H1 (cell line): ENCODE measurements around the gene MFAP4. TPM values are rescaled to one million over a fixed set of nuclear protein-coding genes. Genes with fewer than 3 reads are reported as not detected.

Experiments used
- CTCF ChIA-PET: fragments of 300-600 bp; sonication (Branson Sonifier 250); formaldehyde crosslinking; loops from one replicate; lab custom pipeline; 2021; ENCODE audit not compliant: partially characterized antibody; lab: Charles Lee
- POLR2A ChIA-PET: fragments of 300-600 bp; sonication (Branson Sonifier 250); formaldehyde crosslinking; loops from one replicate; lab custom pipeline; 2021; ENCODE audit warnings: inconsistent platforms; ENCODE audit not compliant: partially characterized antibody; lab: Charles Lee
- DNase-seq, 2 experiments: peaks; one replicate each; pipeline versions ENCODE4 v3.0.0 to v3.0.0-alpha.2; 2010 to 2022; ENCODE audit warnings: low spot score in 2 of 2, low read depth in 1 of 2, mixed read lengths in 1 of 2
- FAIRE-seq: peaks from 2 replicates; lab custom pipeline; 2011; peaks lifted over from hg19 to GRCh38; lab: Jason Lieb, UNC
- H2AFZ ChIP-seq: 2 replicates; pipeline ENCODE4 v1.8.1; 2012; ENCODE audit warnings: low read length, inconsistent platforms
- H2AK5ac ChIP-seq: 2 replicates; pipeline ENCODE4 v1.6.1; 2013; ENCODE audit warnings: low read depth, low read length
- H2BK120ac ChIP-seq: replicated peaks from 2 replicates; pipeline ENCODE3; 2013; ENCODE audit warnings: low read depth, low read length, inconsistent platforms
- H2BK12ac ChIP-seq: 2 replicates; pipeline ENCODE4 v1.6.1; 2013; ENCODE audit warnings: low read depth, low read length
- H2BK15ac ChIP-seq: 2 replicates; pipeline ENCODE4 v1.6.1; 2013; ENCODE audit warnings: low read length
- H2BK20ac ChIP-seq: 2 replicates; pipeline ENCODE4 v1.6.1; 2013; ENCODE audit warnings: low read length
- H2BK5ac ChIP-seq: 2 replicates; pipeline ENCODE4 v1.6.1; 2013; ENCODE audit warnings: low read depth, low read length
- H3K14ac ChIP-seq: 2 replicates; pipeline ENCODE4 v1.6.1; 2013; ENCODE audit warnings: inconsistent platforms; ENCODE audit not compliant: insufficient read length
- H3K18ac ChIP-seq: 2 replicates; pipeline ENCODE4 v1.6.1; 2013; ENCODE audit warnings: low read length; ENCODE audit errors: extremely low read depth
- H3K23ac ChIP-seq: 2 replicates; pipeline ENCODE4 v1.6.1; 2013; ENCODE audit warnings: inconsistent platforms; ENCODE audit not compliant: insufficient read length
- H3K23me2 ChIP-seq: 2 replicates; pipeline ENCODE4 v1.6.1; 2013; ENCODE audit warnings: low read depth, low read length
- H3K27ac ChIP-seq: 2 replicates; pipeline ENCODE4 v1.6.1; 2011; ENCODE audit warnings: low read depth, low read length, inconsistent platforms
- H3K27me3 ChIP-seq, 4 experiments: replicated peaks in 1 of 4; 1 replicate in 1 of 4; 2 replicates in 3 of 4; pipeline versions ENCODE4 v1.6.1 to v1.8.1; 2011 to 2013; ENCODE audit warnings: low read length in 3 of 4, mild to moderate bottlenecking in 3 of 4, inconsistent platforms in 2 of 4, mixed read lengths in 2 of 4, moderate library complexity in 1 of 4; ENCODE audit not compliant: control insufficient read depth in 3 of 4, insufficient read depth in 3 of 4; ENCODE audit errors: extremely low read depth in 1 of 4
- H3K36me3 ChIP-seq, 4 experiments: 2 replicates each; pipeline versions ENCODE4 v1.6.1 to v1.8.1; 2011 to 2013; ENCODE audit warnings: mild to moderate bottlenecking in 4 of 4, low read length in 3 of 4, moderate library complexity in 2 of 4, control low read depth in 1 of 4, inconsistent platforms in 1 of 4; ENCODE audit not compliant: insufficient read depth in 4 of 4, control insufficient read depth in 2 of 4
- H3K4ac ChIP-seq: replicated peaks from 2 replicates; pipeline ENCODE3; 2013; ENCODE audit warnings: low read length, low read depth, mixed read lengths, inconsistent platforms; ENCODE audit not compliant: insufficient read length
- H3K4me1 ChIP-seq, 4 experiments: replicated peaks in 1 of 4; 1 replicate in 1 of 4; 2 replicates in 3 of 4; pipeline versions ENCODE4 v1.6.1 to v1.8.1; 2011 to 2013; ENCODE audit warnings: low read length in 3 of 4, inconsistent platforms in 2 of 4, mixed read lengths in 1 of 4; ENCODE audit not compliant: insufficient read depth in 4 of 4, control insufficient read depth in 3 of 4
- H3K4me2 ChIP-seq, 2 experiments: 2 replicates each; pipeline versions ENCODE4 v1.6.1 to v1.8.1; 2011 to 2013; ENCODE audit warnings: low read depth in 2 of 2, low read length in 2 of 2, control low read depth in 1 of 2, inconsistent platforms in 1 of 2, mild to moderate bottlenecking in 1 of 2; ENCODE audit not compliant: insufficient read depth in 1 of 2
- H3K4me3 ChIP-seq, 4 experiments: fragments of 200-600, 300-600 bp in 1 of 4; sonication (generic), shearing (Covaris generic), sonication (Bioruptor Twin) in 1 of 4; 2 replicates each; pipeline versions ENCODE4 v1.5.1 to v1.8.1; 2011 to 2016; ENCODE audit warnings: low read length in 4 of 4, low read depth in 3 of 4, control low read depth in 2 of 4, inconsistent platforms in 2 of 4, mild to moderate bottlenecking in 2 of 4, mixed read lengths in 1 of 4, moderate library complexity in 1 of 4; ENCODE audit not compliant: insufficient read depth in 2 of 4; ENCODE audit errors: extremely low read depth in 1 of 4
- H3K56ac ChIP-seq: replicated peaks from 2 replicates; pipeline ENCODE3; 2013; ENCODE audit warnings: low read depth, mild to moderate bottlenecking, mixed read lengths, low read length, inconsistent platforms; ENCODE audit not compliant: insufficient read length
- H3K79me1 ChIP-seq: 2 replicates; pipeline ENCODE4 v1.6.1; 2013; ENCODE audit warnings: low read depth, low read length, control low read depth
- H3K79me2 ChIP-seq, 2 experiments: 2 replicates each; pipeline versions ENCODE4 v1.6.1 to v1.8.1; 2012 to 2013; ENCODE audit warnings: low read length in 2 of 2, mild to moderate bottlenecking in 2 of 2, inconsistent platforms in 1 of 2; ENCODE audit not compliant: insufficient read depth in 2 of 2, control insufficient read depth in 1 of 2
- H3K9ac ChIP-seq, 4 experiments: replicated peaks in 1 of 4; 1 replicate in 1 of 4; 2 replicates in 3 of 4; pipeline versions ENCODE4 v1.6.1 to v1.8.1; 2011 to 2013; ENCODE audit warnings: low read depth in 3 of 4, low read length in 3 of 4, control low read depth in 2 of 4, mild to moderate bottlenecking in 2 of 4, moderate library complexity in 2 of 4, inconsistent platforms in 1 of 4; ENCODE audit errors: extremely low read depth in 1 of 4
- H3K9me3 ChIP-seq, 2 experiments: 2 replicates each; pipeline versions ENCODE4 v1.6.1 to v1.8.1; 2012 to 2013; ENCODE audit warnings: mild to moderate bottlenecking in 2 of 2, moderate library complexity in 2 of 2, control low read depth in 1 of 2, inconsistent platforms in 1 of 2, low read depth in 1 of 2, low read length in 1 of 2, mixed read lengths in 1 of 2; ENCODE audit not compliant: insufficient read depth in 2 of 2
- H4K20me1 ChIP-seq, 2 experiments: replicated peaks in 1 of 2; 2 replicates each; pipeline versions ENCODE3 to v1.8.1; 2011 to 2013; ENCODE audit warnings: inconsistent platforms in 2 of 2, low read length in 2 of 2, mild to moderate bottlenecking in 1 of 2; ENCODE audit not compliant: insufficient read depth in 2 of 2, control insufficient read depth in 1 of 2
- H4K5ac ChIP-seq: 2 replicates; pipeline ENCODE4 v1.6.1; 2013; ENCODE audit warnings: low read length, low read depth, mixed read lengths, inconsistent platforms; ENCODE audit not compliant: insufficient read length
- H4K8ac ChIP-seq: 2 replicates; pipeline ENCODE4 v1.8.0; 2013; ENCODE audit warnings: mild to moderate bottlenecking, moderate library complexity, low read length, inconsistent platforms; ENCODE audit not compliant: insufficient read depth; ENCODE audit errors: extremely low read depth
- H4K91ac ChIP-seq: replicated peaks from 2 replicates; pipeline ENCODE3; 2013; ENCODE audit warnings: low read length, mixed read lengths, inconsistent platforms; ENCODE audit not compliant: insufficient read length
- CTCF ChIP-seq, 3 experiments: IDR thresholded peaks; 1 replicate in 2 of 3; 2 replicates in 1 of 3; pipeline versions ENCODE4 v1.5.1 to v1.6.1; 2011; ENCODE audit warnings: low read length in 3 of 3, mild to moderate bottlenecking in 3 of 3, inconsistent platforms in 2 of 3, low read depth in 1 of 3, moderate library complexity in 1 of 3; ENCODE audit not compliant: insufficient read depth in 1 of 3; ENCODE audit errors: control extremely low read depth in 1 of 3
- GABPA ChIP-seq: IDR thresholded peaks from 2 replicates; pipeline ENCODE4 v1.6.1; 2011; ENCODE audit warnings: mild to moderate bottlenecking, low read length, moderate library complexity, borderline replicate concordance; ENCODE audit not compliant: insufficient read depth
- GTF2F1 ChIP-seq: IDR thresholded peaks from 2 replicates; pipeline ENCODE4 v1.6.1; 2012; ENCODE audit warnings: low read depth, low read length, improper control_type of control experiment, borderline replicate concordance
- HDAC6 ChIP-seq: IDR thresholded peaks from one replicate; pipeline ENCODE4 v1.7.1; 2012; ENCODE audit warnings: low read depth, mild to moderate bottlenecking, inconsistent platforms, low read length, moderate library complexity
- RAD21 ChIP-seq, 2 experiments: IDR thresholded peaks in 1 of 2; conservative IDR thresholded peaks in 1 of 2; 2 replicates each; pipeline ENCODE4 v1.6.1; 2011; ENCODE audit warnings: low read depth in 2 of 2, low read length in 2 of 2, improper control_type of control experiment in 1 of 2, inconsistent platforms in 1 of 2, mild to moderate bottlenecking in 1 of 2, moderate library complexity in 1 of 2
- SIN3A ChIP-seq, 2 experiments: IDR thresholded peaks in 1 of 2; conservative IDR thresholded peaks in 1 of 2; 2 replicates each; pipeline ENCODE4 v1.6.1; 2011 to 2012; ENCODE audit warnings: low read length in 2 of 2, improper control_type of control experiment in 1 of 2, low read depth in 1 of 2, mild to moderate bottlenecking in 1 of 2
- WGBS, 2 experiments: shearing (Covaris generic) in 1 of 2; methylation state at CpG; one replicate each; pipeline versions ENCODE4 v1.1.6 to v1.1.7; 2013 to 2015; ENCODE audit warnings: low lambda C conversion rate in 2 of 2, mixed read lengths in 2 of 2, inconsistent platforms in 1 of 2, low coverage in 1 of 2, missing lambda C conversion rate in 1 of 2; ENCODE audit not compliant: insufficient replicate concordance in 2 of 2, insufficient coverage in 1 of 2, insufficient read length in 1 of 2; ENCODE audit errors: extremely low coverage in 1 of 2, missing lambda C conversion rate in 1 of 2; 5-methylcytosine and 5-hydroxymethylcytosine counted together
- polyA plus RNA-seq, 7 experiments: library from polyadenylated mRNA; depleted of rRNA in 3 of 7; stranded (reverse) in 5 of 7; unstranded in 2 of 7; fragments of >200 nt in 5 of 7; fragments of 200-250 nt in 2 of 7; gene quantifications; 1 replicate in 5 of 7; 2 replicates in 1 of 7; 4 replicates in 1 of 7; pipeline versions ENCODE4 v1.2.1 to v1.2.3, GENCODE V29; 2011 to 2013; ENCODE audit warnings: missing spikeins in 2 of 7, mixed read lengths in 2 of 7
- total RNA-seq: library from RNA; stranded (reverse); fragmentation: NEBNext Ultra II Directional; extraction: Animal tissue kit (Norgen Biotek cat#: 25700); gene quantifications from 2 replicates; pipeline ENCODE4 v1.2.1, GENCODE V29; 2021

The MFAP4 gene
- total and polyA plus RNA-seq, 2 of the 8 experiments (the other 6 are each of a cell fraction or from before 2014, with no cell fraction given) = 3.1 to 3.6 TPM

- peak within 1 kb of the TSS; percentile 79 for H4K91ac ChIP-seq
- H3K79me1 ChIP-seq = peaks cover 13% of the 10 kb centered on the region
- DNase-seq = no peak
- TF ChIP-seq SIN3A (conservative IDR thresholded peaks at IDR 0.05 in 1 of 2, IDR thresholded peaks at IDR 0.05 in 1 of 2; ENCODE audit: low read depth in 1 of 2, low read length in 2 of 2) (peak; percentile 29 to 34; a peak in 1 of 4 replicates), CTCF (IDR thresholded peaks at IDR 0.05; ENCODE audit: control extremely low read depth in 1 of 3, insufficient read depth in 1 of 3, low read depth in 1 of 3, low read length in 3 of 3) (no peak), RAD21 (IDR thresholded peaks at IDR 0.05 in 1 of 2, conservative IDR thresholded peaks at IDR 0.05 in 1 of 2; ENCODE audit: low read depth in 2 of 2, low read length in 2 of 2) (no peak), GTF2F1 (no peak), HDAC6 (no peak), GABPA (no peak)
These were observed 8.3 kb downstream of the MFAP4 start, which contains the start of gene MAPK7 for GRCh38 chr17:19378416-19379360. Gene MAPK7, plus strand, starts transcription at chr17:19378498. Its CDS starts 403 bp downstream, at chr17:19378901.

More at GRCh38 chr17:19378416-19379360, 8.3 kb downstream of the MFAP4 start, which contains the start of gene MAPK7:
- no peaks in the 10 kb centered on the region for H3K9me3 ChIP-seq
- peak within 1 kb of the TSS; percentile 5 for H3K4ac ChIP-seq
- CTCF ChIA-PET = interaction anchor here (0.6 to 2.6 kb wide), 14 partner anchors 13 to 383 kb away, joined by 3 to 20 read pairs (median 5); partner anchors contain the start of gene B9D1
- H3K56ac ChIP-seq = peak within 1 kb of the TSS; percentile 87
- no peak within 1 kb of the TSS for H2AK5ac ChIP-seq
- H3K18ac ChIP-seq = peak within 1 kb of the TSS; percentile 84
- H3K4me1 ChIP-seq = peaks cover 0 to 9% (median 4%) of the 10 kb centered on the region in 4 experiments
- peak within 1 kb of the TSS; percentile 95 to 97 for H3K4me2 ChIP-seq
- H3K36me3 ChIP-seq = peaks cover 27 to 42% (median 33%) of the 10 kb centered on the region in 4 experiments
- H3K27ac ChIP-seq = peak within 1 kb of the TSS; percentile 79
- H3K4me3 ChIP-seq = peak within 1 kb of the TSS; percentile 59 to 90 (median 82)
- no peak within 1 kb of the TSS for H2BK20ac ChIP-seq
- FAIRE-seq = no peak
- H2BK12ac ChIP-seq = no peak within 1 kb of the TSS; the same call in 1 of the 2 replicates
- no peak within 1 kb of the TSS for H3K23ac ChIP-seq
- H3K27me3 ChIP-seq = no peaks in the 10 kb centered on the region
- peaks cover 8% of the 10 kb centered on the region; the same call in 1 of the 2 replicates for H3K23me2 ChIP-seq
- peak within 1 kb of the TSS; percentile 77 to 88 (median 84) for H3K9ac ChIP-seq
- peak within 1 kb of the TSS; percentile 78 for H4K5ac ChIP-seq
- H2BK120ac ChIP-seq = no peak within 1 kb of the TSS
- H2BK15ac ChIP-seq = no peak within 1 kb of the TSS; the same call in 1 of the 2 replicates
- H4K8ac ChIP-seq = peak within 1 kb of the TSS; percentile 98
- WGBS, 2 experiments = 17% methylated on average over 48 of the region's 69 CpGs; no CpG with 5 or more reads in 1 of the 2 experiments
- POLR2A ChIA-PET = interaction anchor here (0.7 to 3.8 kb wide), 13 partner anchors 8 to 391 kb away, joined by 3 to 32 read pairs (median 4); partner anchors contain the start of genes ALDH3A2, B9D1 and MFAP4
- peak within 1 kb of the TSS; percentile 55; the same call in 1 of the 2 replicates for H2BK5ac ChIP-seq
- no peak within 1 kb of the TSS for H3K14ac ChIP-seq
- H3K79me2 ChIP-seq = peaks cover 0 to 30% of the 10 kb centered on the region in 2 experiments; a peak in 2 of 4 replicates
- H2AFZ ChIP-seq = peak within 1 kb of the TSS; percentile 30
- peaks cover 0 to 19% of the 10 kb centered on the region in 2 experiments for H4K20me1 ChIP-seq
